CD14-positive monocyte (primary cell): ENCODE results near the gene PHLDA3. TPM values are rescaled to one million over a fixed set of nuclear protein-coding genes. Genes with fewer than 3 reads are reported as not detected.

Experiments
- DNase-seq, 3 donors: peaks; one replicate each; pipeline ENCODE4 v3.0.0-alpha.2; 2011 to 2022
- H2AFZ ChIP-seq: 2 replicates; pipeline ENCODE4 v1.6.0; 2012; ENCODE audit warnings: mild to moderate bottlenecking, low read depth, low read length, inconsistent platforms; ENCODE audit not compliant: insufficient read depth, poor library complexity, severe bottlenecking
- H3K27ac ChIP-seq, 2 donors: 1 replicate in 1 of 2; 2 replicates in 1 of 2; pipeline ENCODE4 v1.5.1; 2012 to 2013; ENCODE audit warnings: low read length in 2 of 2, control low read depth in 1 of 2, inconsistent platforms in 1 of 2, low read depth in 1 of 2, mild to moderate bottlenecking in 1 of 2
- H3K27me3 ChIP-seq, 2 donors: one replicate each; pipeline versions ENCODE4 v1.6.0 to v1.6.1; 2011 to 2013; ENCODE audit warnings: low read length in 2 of 2; ENCODE audit not compliant: control insufficient read depth in 2 of 2, insufficient read depth in 2 of 2
- H3K36me3 ChIP-seq, 2 donors: replicated peaks in 1 of 2; 1 replicate in 1 of 2; 2 replicates in 1 of 2; pipeline versions ENCODE4 v1.5.1 to v1.6.1; 2012 to 2013; ENCODE audit warnings: low read length in 2 of 2, control low read depth in 1 of 2, inconsistent platforms in 1 of 2, mild to moderate bottlenecking in 1 of 2; ENCODE audit not compliant: insufficient read depth in 2 of 2, control insufficient read depth in 1 of 2
- H3K4me1 ChIP-seq, 2 donors: 1 replicate in 1 of 2; 2 replicates in 1 of 2; pipeline versions ENCODE4 v1.5.1 to v1.6.1; 2012 to 2013; ENCODE audit warnings: low read length in 2 of 2, control low read depth in 1 of 2, inconsistent platforms in 1 of 2, mild to moderate bottlenecking in 1 of 2, moderate library complexity in 1 of 2; ENCODE audit not compliant: insufficient read depth in 2 of 2, control insufficient read depth in 1 of 2
- H3K4me2 ChIP-seq: replicated peaks from 2 replicates; pipeline ENCODE3; 2012; ENCODE audit warnings: low read length, moderate library complexity, mild to moderate bottlenecking; ENCODE audit not compliant: poor library complexity, severe bottlenecking; ENCODE audit errors: extremely low read depth
- H3K4me3 ChIP-seq, 3 experiments: fragments of 200-600 bp in 1 of 3; sonication (generic) in 1 of 3; replicated peaks in 1 of 3; 1 replicate in 2 of 3; 2 replicates in 1 of 3; pipeline ENCODE4 v1.5.1; 2011 to 2013; ENCODE audit warnings: low read length in 3 of 3, mild to moderate bottlenecking in 3 of 3, control low read depth in 2 of 3, low read depth in 2 of 3, inconsistent platforms in 1 of 3, moderate library complexity in 1 of 3
- H3K79me2 ChIP-seq: 2 replicates; pipeline ENCODE4 v1.6.0; 2012; ENCODE audit warnings: mild to moderate bottlenecking, control low read depth, inconsistent platforms, low read length, moderate library complexity; ENCODE audit not compliant: insufficient read depth
- H3K9ac ChIP-seq: 2 replicates; pipeline ENCODE4 v1.6.0; 2017; ENCODE audit warnings: low read length, mild to moderate bottlenecking; ENCODE audit not compliant: insufficient read depth, poor library complexity, severe bottlenecking
- H3K9me3 ChIP-seq, 2 donors: replicated peaks in 1 of 2; 1 replicate in 1 of 2; 2 replicates in 1 of 2; pipeline versions ENCODE4 v1.5.1 to v1.6.1; 2012 to 2013; ENCODE audit warnings: low read length in 2 of 2, control low read depth in 1 of 2; ENCODE audit not compliant: control insufficient read depth in 1 of 2, insufficient read depth in 1 of 2
- H4K20me1 ChIP-seq: 2 replicates; pipeline ENCODE4 v1.6.0; 2012; ENCODE audit warnings: mild to moderate bottlenecking, low read length, control low read depth, moderate library complexity; ENCODE audit not compliant: insufficient read depth
- H3K27ac Mint-ChIP-seq, 7 donors: one replicate each; pipeline ENCODE4 v1.8.0; 2020; ENCODE audit warnings: mild to moderate bottlenecking in 7 of 7, mixed read lengths in 7 of 7, moderate library complexity in 6 of 7, inconsistent platforms in 2 of 7
- H3K27me3 Mint-ChIP-seq, 3 donors: one replicate each; pipeline ENCODE4 v1.8.0; 2021 to 2022; ENCODE audit warnings: low read depth in 3 of 3, mild to moderate bottlenecking in 3 of 3, mixed read lengths in 3 of 3, moderate library complexity in 3 of 3, inconsistent platforms in 1 of 3
- H3K36me3 Mint-ChIP-seq, 2 donors: one replicate each; pipeline ENCODE4 v1.8.0; 2020; ENCODE audit warnings: mixed read lengths in 2 of 2, inconsistent platforms in 1 of 2, mild to moderate bottlenecking in 1 of 2
- H3K4me1 Mint-ChIP-seq: one replicate; pipeline ENCODE4 v1.8.0; 2020; ENCODE audit warnings: mild to moderate bottlenecking, mixed read lengths
- H3K4me3 Mint-ChIP-seq, 2 donors: one replicate each; pipeline ENCODE4 v1.8.0; 2020; ENCODE audit warnings: mild to moderate bottlenecking in 2 of 2, mixed read lengths in 2 of 2, moderate library complexity in 1 of 2
- H3K9me3 Mint-ChIP-seq, 7 donors: one replicate each; pipeline ENCODE4 v1.8.0; 2020 to 2022; ENCODE audit warnings: mixed read lengths in 7 of 7, mild to moderate bottlenecking in 6 of 7, moderate library complexity in 6 of 7, inconsistent platforms in 2 of 7
- WGBS: methylation state at CpG from one replicate; pipeline ENCODE4 v1.1.5; 2013; ENCODE audit warnings: missing lambda C conversion rate; ENCODE audit not compliant: insufficient coverage; 5-methylcytosine and 5-hydroxymethylcytosine counted together
- intact Hi-C, 2 donors: fragments of 100-400 bp; cut with micrococcal nuclease; formaldehyde crosslinking; loops; one replicate each; pipeline versions ENCODE4 v1.15.0 to v1.15.1; 2023
- polyA plus RNA-seq, 3 donors: library from polyadenylated mRNA; depleted of rRNA in 1 of 3; unstranded in 2 of 3; stranded (reverse) in 1 of 3; fragments of 300-500 nt in 2 of 3; fragments of >200 nt in 1 of 3; fragmentation: Illumina TruSeq in 2 of 3; gene quantifications; 1 replicate in 2 of 3; 2 replicates in 1 of 3; pipeline ENCODE4 v1.2.3, GENCODE V29; 2012 to 2021
- TF ChIP-seq, protein P1 (sequence below): fragments of 200-600 bp; IDR thresholded peaks from one replicate; pipeline ENCODE4 v1.8.0; 2022; ENCODE audit warnings: antibody characterized with exemption, mild to moderate bottlenecking

Gene PHLDA3
- polyA plus RNA-seq, 3 donors: 0.08 TPM; not detected in 2

DNA sequence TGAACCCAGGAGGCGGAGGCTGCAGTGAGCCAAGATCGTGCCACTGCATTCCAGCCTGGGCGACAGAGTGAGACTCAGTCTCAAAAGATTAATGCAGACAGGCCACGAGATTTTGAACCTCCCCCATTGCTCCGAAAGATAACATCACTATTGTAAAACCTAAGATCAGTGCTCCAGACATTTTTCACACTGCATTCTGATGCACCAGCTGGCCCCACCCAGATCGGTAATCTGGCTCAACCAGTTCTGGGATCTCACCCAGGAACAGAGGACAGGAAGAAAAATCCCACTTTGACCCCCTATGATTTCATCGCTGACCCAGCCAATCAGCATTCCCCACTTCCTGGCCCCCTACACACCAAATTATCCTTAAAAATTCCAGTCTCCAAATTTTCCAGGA lies 48.6 kb upstream of the PHLDA3 start:
- no peak overlapping the region for H3K9ac ChIP-seq
- H3K27ac ChIP-seq: no peak overlapping the region
- WGBS: 97% methylated on average over 6 of the region's 7 CpGs
- no peak for DNase-seq
- no peaks in the 10 kb centered on the region for H4K20me1 ChIP-seq
- no peak overlapping the region for H3K4me3 ChIP-seq
- Mint-ChIP-seq H3K4me3 (no peak overlapping the region), H3K9me3 (no peaks in the 10 kb centered on the region), H3K4me1 (peaks cover 21% of the 10 kb centered on the region), H3K27me3 (no peaks in the 10 kb centered on the region), H3K27ac (no peak overlapping the region), H3K36me3 (peaks cover 20 to 48% of the 10 kb centered on the region in 2 donors)
- H3K4me2 ChIP-seq: no peak overlapping the region
- intact Hi-C loops: no loop called here
- H3K79me2 ChIP-seq: no peaks in the 10 kb centered on the region
- no peaks in the 10 kb centered on the region for H3K27me3 ChIP-seq
- H3K36me3 ChIP-seq: no peaks in the 10 kb centered on the region
- TF ChIP-seq, protein P1, sequence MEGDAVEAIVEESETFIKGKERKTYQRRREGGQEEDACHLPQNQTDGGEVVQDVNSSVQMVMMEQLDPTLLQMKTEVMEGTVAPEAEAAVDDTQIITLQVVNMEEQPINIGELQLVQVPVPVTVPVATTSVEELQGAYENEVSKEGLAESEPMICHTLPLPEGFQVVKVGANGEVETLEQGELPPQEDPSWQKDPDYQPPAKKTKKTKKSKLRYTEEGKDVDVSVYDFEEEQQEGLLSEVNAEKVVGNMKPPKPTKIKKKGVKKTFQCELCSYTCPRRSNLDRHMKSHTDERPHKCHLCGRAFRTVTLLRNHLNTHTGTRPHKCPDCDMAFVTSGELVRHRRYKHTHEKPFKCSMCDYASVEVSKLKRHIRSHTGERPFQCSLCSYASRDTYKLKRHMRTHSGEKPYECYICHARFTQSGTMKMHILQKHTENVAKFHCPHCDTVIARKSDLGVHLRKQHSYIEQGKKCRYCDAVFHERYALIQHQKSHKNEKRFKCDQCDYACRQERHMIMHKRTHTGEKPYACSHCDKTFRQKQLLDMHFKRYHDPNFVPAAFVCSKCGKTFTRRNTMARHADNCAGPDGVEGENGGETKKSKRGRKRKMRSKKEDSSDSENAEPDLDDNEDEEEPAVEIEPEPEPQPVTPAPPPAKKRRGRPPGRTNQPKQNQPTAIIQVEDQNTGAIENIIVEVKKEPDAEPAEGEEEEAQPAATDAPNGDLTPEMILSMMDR: no peak
- H2AFZ ChIP-seq: no peak overlapping the region
- peaks cover 3 to 4% of the 10 kb centered on the region in 2 donors for H3K4me1 ChIP-seq
- H3K9me3 ChIP-seq: no peaks in the 10 kb centered on the region

DNA sequence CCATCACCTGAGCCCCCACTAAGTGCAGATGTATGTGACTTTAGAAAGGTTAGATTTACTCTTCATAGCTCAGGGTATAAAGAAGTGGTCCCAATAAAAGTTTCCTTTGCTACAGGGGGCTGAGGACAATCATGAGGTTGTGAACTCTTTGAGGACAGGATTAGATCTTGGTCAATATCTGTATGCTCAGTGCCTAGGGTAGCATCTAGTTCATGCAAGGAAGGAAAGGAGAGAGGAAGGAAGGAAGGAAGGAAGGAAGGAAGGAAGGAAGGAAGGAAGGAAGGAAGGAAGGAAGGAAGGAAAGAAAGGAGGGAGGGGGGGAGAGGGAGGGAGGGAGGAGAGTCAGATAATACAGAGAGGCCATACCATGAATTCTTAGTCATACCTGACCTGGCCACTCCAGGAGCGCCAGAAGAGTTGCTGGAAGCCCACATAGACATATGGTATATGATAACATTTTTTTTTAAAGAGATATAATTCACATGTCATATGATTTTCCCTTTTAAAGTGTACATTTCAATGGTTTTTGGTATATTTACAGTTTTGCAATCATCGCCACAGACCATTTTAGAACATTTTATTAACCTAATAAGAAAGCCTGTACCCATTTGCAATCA lies 47.6 kb upstream of the PHLDA3 start:
- H3K27ac Mint-ChIP-seq: peak overlapping the region in 1 of 7 donors; percentile 6
- DNase-seq: no peak
- intact Hi-C loops: no loop called here

More for the DNA sequence above, 47.6 kb upstream of the PHLDA3 start:
- Histone ChIP-seq H3K4me2 (no peak overlapping the region), H3K9ac (no peak overlapping the region), H3K4me1 (peaks cover 14% of the 10 kb centered on the region in 2 donors), H3K36me3 (no peaks in the 10 kb centered on the region), H2AFZ (no peak overlapping the region), H3K4me3 (no peak overlapping the region), H3K27ac (no peak overlapping the region), H3K27me3 (no peaks in the 10 kb centered on the region), H4K20me1 (no peaks in the 10 kb centered on the region), H3K9me3 (no peaks in the 10 kb centered on the region), H3K79me2 (no peaks in the 10 kb centered on the region)
- Mint-ChIP-seq H3K36me3 (peaks cover 12 to 38% of the 10 kb centered on the region in 2 donors), H3K9me3 (no peaks in the 10 kb centered on the region), H3K4me3 (no peak overlapping the region), H3K27me3 (no peaks in the 10 kb centered on the region), H3K4me1 (peaks cover 32% of the 10 kb centered on the region)
- WGBS: 100% methylated on average over 1 of the region's 2 CpGs
- TF ChIP-seq, protein P1: no peak
